Caco-2 (cell line): Measurements from ENCODE around the gene PRLR. TPM values are rescaled to one million over a fixed set of nuclear protein-coding genes. Genes with fewer than 3 reads are reported as not detected.

Experiments used
- BruUV-seq: library from RNA; stranded (reverse); fragments of 400-500 nt; replicated peaks from 2 replicates; lab custom pipeline; 2021; lab: Mats Ljungman, UMichigan
- CTCF ChIA-PET: fragments of 300-600 bp; sonication (Branson Sonifier 250); formaldehyde crosslinking; loops from one replicate; lab custom pipeline; 2022; ENCODE audit warnings: antibody characterized with exemption; lab: Charles Lee
- POLR2A ChIA-PET: fragments of 300-600 bp; sonication (Branson Sonifier 250); formaldehyde crosslinking; loops from one replicate; lab custom pipeline; 2022; ENCODE audit warnings: antibody characterized with exemption; lab: Charles Lee
- DNase-seq, 2 experiments: peaks; one replicate each; pipeline versions ENCODE4 v3.0.0 to v3.0.0-alpha.2; 2020 to 2022
- H3K27me3 ChIP-seq: replicated peaks from 2 replicates; pipeline ENCODE4 v1.6.0; 2011; ENCODE audit warnings: low read length; ENCODE audit not compliant: control insufficient read depth, insufficient read depth
- H3K36me3 ChIP-seq: 2 replicates; pipeline ENCODE4 v1.5.1; 2011; ENCODE audit warnings: low read length; ENCODE audit not compliant: control insufficient read depth, insufficient read depth
- H3K4me1 ChIP-seq: fragments of 250-450 bp; sonication (Bioruptor Pico); 2 replicates; pipeline ENCODE4 v1.5.1; 2020; ENCODE audit warnings: mild to moderate bottlenecking
- H3K4me3 ChIP-seq: 2 replicates; pipeline ENCODE4 v1.5.1; 2011; ENCODE audit warnings: low read depth, mild to moderate bottlenecking, control low read depth, low read length
- H3K9me3 ChIP-seq: fragments of 250-450 bp; sonication (Bioruptor Pico); 2 replicates; pipeline ENCODE4 v1.5.1; 2020; ENCODE audit warnings: mild to moderate bottlenecking, moderate library complexity
- H3K27ac Mint-ChIP-seq: one replicate; pipeline ENCODE4 v1.8.0; 2022; ENCODE audit warnings: mixed read lengths; ENCODE audit not compliant: unreplicated experiment
- H3K27me3 Mint-ChIP-seq: one replicate; pipeline ENCODE4 v1.8.0; 2022; ENCODE audit warnings: mixed read lengths; ENCODE audit not compliant: insufficient read depth, unreplicated experiment
- H3K36me3 Mint-ChIP-seq: one replicate; pipeline ENCODE4 v1.8.0; 2022; ENCODE audit warnings: mild to moderate bottlenecking, mixed read lengths; ENCODE audit not compliant: insufficient read depth, unreplicated experiment
- H3K4me1 Mint-ChIP-seq: one replicate; pipeline ENCODE4 v1.8.0; 2022; ENCODE audit warnings: low read depth, mixed read lengths; ENCODE audit not compliant: unreplicated experiment
- H3K4me3 Mint-ChIP-seq: one replicate; pipeline ENCODE4 v1.8.0; 2022; ENCODE audit warnings: mild to moderate bottlenecking, moderate library complexity, mixed read lengths; ENCODE audit not compliant: unreplicated experiment
- H3K9me3 Mint-ChIP-seq: one replicate; pipeline ENCODE4 v1.8.0; 2022; ENCODE audit warnings: mixed read lengths; ENCODE audit not compliant: unreplicated experiment
- CTCF ChIP-seq, 2 experiments: fragments of 200-600 bp in 1 of 2; IDR thresholded peaks; 1 replicate in 1 of 2; 2 replicates in 1 of 2; pipeline versions ENCODE4 v1.5.1 to v1.8.0; 2011 to 2022; ENCODE audit warnings: antibody characterized with exemption in 1 of 2, control low read depth in 1 of 2, inconsistent platforms in 1 of 2, low read depth in 1 of 2, low read length in 1 of 2, mild to moderate bottlenecking in 1 of 2, moderate library complexity in 1 of 2; ENCODE audit not compliant: insufficient read depth in 1 of 2, severe bottlenecking in 1 of 2, unreplicated experiment in 1 of 2
- intact Hi-C: fragments of 100-400 bp; cut with micrococcal nuclease; formaldehyde crosslinking; loops from one replicate; pipeline ENCODE4 v1.10.0; 2022; ENCODE audit not compliant: unreplicated experiment
- total RNA-seq: library from RNA; stranded (reverse); gene quantifications from 2 replicates; pipeline ENCODE4 v1.2.3, GENCODE V29; 2022

The PRLR gene
- total RNA-seq, 1 experiment from 2014 or later = 2.3 TPM

- Histone ChIP-seq H3K27me3 (no peaks in the 10 kb centered on the region; the same call in 1 of the 2 replicates), H3K36me3 (no peaks in the 10 kb centered on the region), H3K9me3 (no peaks in the 10 kb centered on the region; the same call in 1 of the 2 replicates), H3K4me3 (no peak overlapping the region), H3K4me1 (no peaks in the 10 kb centered on the region; the same call in 1 of the 2 replicates)
- Mint-ChIP-seq H3K9me3 (no peaks in the 10 kb centered on the region), H3K36me3 (no peaks in the 10 kb centered on the region), H3K27ac (no peak overlapping the region), H3K27me3 (peaks cover 4% of the 10 kb centered on the region), H3K4me1 (peaks cover 2% of the 10 kb centered on the region), H3K4me3 (no peak overlapping the region)
- DNase-seq = no peak
- ChIA-PET CTCF (no interaction called here), POLR2A (no interaction called here)
- BruUV-seq = no TSS peak
- intact Hi-C loops = no loop called here
- TF ChIP-seq CTCF (IDR thresholded peaks at IDR 0.05; ENCODE audit: insufficient read depth in 1 of 2, low read depth in 1 of 2, low read length in 1 of 2, severe bottlenecking in 1 of 2, unreplicated experiment in 1 of 2) = no peak
Measured at GRCh38 chr5:35042781-35043180, 187.5 kb downstream of the PRLR start.

GRCh38 chr5:35041261-35041660, 189.0 kb downstream of the PRLR start:
- BruUV-seq = no TSS peak
- intact Hi-C loops = no loop called here
- DNase-seq = no peak
- Histone ChIP-seq H3K36me3 (no peaks in the 10 kb centered on the region), H3K4me1 (no peaks in the 10 kb centered on the region), H3K9me3 (no peaks in the 10 kb centered on the region; the same call in 1 of the 2 replicates), H3K4me3 (no peak overlapping the region), H3K27me3 (no peaks in the 10 kb centered on the region; the same call in 1 of the 2 replicates)
- Mint-ChIP-seq H3K36me3 (no peaks in the 10 kb centered on the region), H3K27me3 (peaks cover 4% of the 10 kb centered on the region), H3K27ac (no peak overlapping the region), H3K4me1 (no peaks in the 10 kb centered on the region), H3K4me3 (no peak overlapping the region), H3K9me3 (no peaks in the 10 kb centered on the region)
- no peak for TF ChIP-seq CTCF (IDR thresholded peaks at IDR 0.05; ENCODE audit: insufficient read depth in 1 of 2, low read depth in 1 of 2, low read length in 1 of 2, severe bottlenecking in 1 of 2, unreplicated experiment in 1 of 2)
- POLR2A ChIA-PET = interaction anchor here (0.6 kb wide), 2 partner anchors 14 to 564 kb away, joined by 3 to 7 read pairs; no protein-coding TSS in a partner anchor
- CTCF ChIA-PET = interaction anchor here (0.6 kb wide), 2 partner anchors 567 to 946 kb away, joined by 3 to 6 read pairs; no protein-coding TSS in a partner anchor

GRCh38 chr5:35038891-35039290, 191.4 kb downstream of the PRLR start:
- POLR2A ChIA-PET = no interaction called here

More at GRCh38 chr5:35038891-35039290, 191.4 kb downstream of the PRLR start:
- Histone ChIP-seq H3K4me1 (no peaks in the 10 kb centered on the region), H3K4me3 (no peak overlapping the region), H3K36me3 (no peaks in the 10 kb centered on the region), H3K27me3 (no peaks in the 10 kb centered on the region; the same call in 1 of the 2 replicates), H3K9me3 (no peaks in the 10 kb centered on the region; the same call in 1 of the 2 replicates)
- H3K27me3 Mint-ChIP-seq = peaks cover 4% of the 10 kb centered on the region
- no peak for TF ChIP-seq CTCF (IDR thresholded peaks at IDR 0.05; ENCODE audit: insufficient read depth in 1 of 2, low read depth in 1 of 2, low read length in 1 of 2, severe bottlenecking in 1 of 2, unreplicated experiment in 1 of 2)
- no peak for DNase-seq
- no peaks in the 10 kb centered on the region for H3K4me1 Mint-ChIP-seq
- no peak overlapping the region for H3K27ac Mint-ChIP-seq
- intact Hi-C loops = no loop called here
- no peak overlapping the region for H3K4me3 Mint-ChIP-seq
- H3K36me3 Mint-ChIP-seq = no peaks in the 10 kb centered on the region
- CTCF ChIA-PET = no interaction called here
- no peaks in the 10 kb centered on the region for H3K9me3 Mint-ChIP-seq
- no TSS peak for BruUV-seq
